GM12875 (cell line): ENCODE data around the gene ATP13A2.

Experiments used
- H3K4me3 ChIP-seq: one replicate; pipeline ENCODE4 v1.5.1; 2011; ENCODE audit warnings: low read depth, low read length, control low read depth
- TF ChIP-seq, protein P1 (sequence below): IDR thresholded peaks from 2 replicates; pipeline ENCODE4 v1.5.1; 2011; ENCODE audit warnings: low read depth, mild to moderate bottlenecking, control low read depth, inconsistent platforms, low read length, moderate library complexity, borderline replicate concordance; ENCODE audit not compliant: insufficient read depth

The ATP13A2 gene

DNA sequence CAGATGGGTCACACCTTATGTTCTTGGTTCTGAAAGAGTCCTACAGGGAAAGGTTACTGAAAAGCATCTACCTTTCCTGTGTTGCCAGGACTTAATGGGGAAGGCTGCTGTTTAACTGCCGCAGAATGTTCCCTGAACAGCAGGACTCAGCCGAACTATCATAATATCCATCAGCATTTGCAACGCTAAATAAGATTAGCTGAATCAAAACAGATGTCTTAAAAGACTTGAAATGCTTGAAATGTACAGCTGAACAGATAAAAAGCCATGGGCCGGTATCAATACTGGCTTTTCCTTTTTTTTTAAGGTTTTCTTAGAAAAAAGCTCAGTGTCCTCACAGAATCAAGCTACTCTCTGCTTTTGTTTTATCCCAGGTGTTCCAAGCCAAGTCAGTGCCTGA lies 19.7 kb upstream of the ATP13A2 start:
- TF ChIP-seq, protein P1, sequence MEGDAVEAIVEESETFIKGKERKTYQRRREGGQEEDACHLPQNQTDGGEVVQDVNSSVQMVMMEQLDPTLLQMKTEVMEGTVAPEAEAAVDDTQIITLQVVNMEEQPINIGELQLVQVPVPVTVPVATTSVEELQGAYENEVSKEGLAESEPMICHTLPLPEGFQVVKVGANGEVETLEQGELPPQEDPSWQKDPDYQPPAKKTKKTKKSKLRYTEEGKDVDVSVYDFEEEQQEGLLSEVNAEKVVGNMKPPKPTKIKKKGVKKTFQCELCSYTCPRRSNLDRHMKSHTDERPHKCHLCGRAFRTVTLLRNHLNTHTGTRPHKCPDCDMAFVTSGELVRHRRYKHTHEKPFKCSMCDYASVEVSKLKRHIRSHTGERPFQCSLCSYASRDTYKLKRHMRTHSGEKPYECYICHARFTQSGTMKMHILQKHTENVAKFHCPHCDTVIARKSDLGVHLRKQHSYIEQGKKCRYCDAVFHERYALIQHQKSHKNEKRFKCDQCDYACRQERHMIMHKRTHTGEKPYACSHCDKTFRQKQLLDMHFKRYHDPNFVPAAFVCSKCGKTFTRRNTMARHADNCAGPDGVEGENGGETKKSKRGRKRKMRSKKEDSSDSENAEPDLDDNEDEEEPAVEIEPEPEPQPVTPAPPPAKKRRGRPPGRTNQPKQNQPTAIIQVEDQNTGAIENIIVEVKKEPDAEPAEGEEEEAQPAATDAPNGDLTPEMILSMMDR: no peak
- no peak overlapping the region for H3K4me3 ChIP-seq

DNA sequence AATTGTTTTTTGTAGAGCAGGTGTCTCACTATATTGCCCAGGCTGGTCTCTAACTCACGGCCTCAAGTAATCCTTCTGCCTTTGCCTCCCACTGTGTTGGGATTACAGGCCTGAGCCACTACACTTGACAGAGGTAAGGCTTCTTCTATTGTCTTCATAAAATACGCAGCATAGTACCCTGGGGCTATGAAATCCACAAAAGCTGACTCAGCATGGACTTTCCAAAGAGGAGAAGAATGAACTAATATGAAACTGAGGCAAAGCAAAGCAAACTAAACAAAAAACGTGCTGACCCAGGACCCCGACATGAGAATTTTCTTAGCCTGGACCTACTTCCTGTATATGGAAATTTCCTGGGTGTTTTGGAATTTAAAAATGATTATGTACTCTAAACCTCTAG lies 18.5 kb upstream of the ATP13A2 start:
- no peak overlapping the region for H3K4me3 ChIP-seq
- TF ChIP-seq, protein P1: no peak

DNA sequence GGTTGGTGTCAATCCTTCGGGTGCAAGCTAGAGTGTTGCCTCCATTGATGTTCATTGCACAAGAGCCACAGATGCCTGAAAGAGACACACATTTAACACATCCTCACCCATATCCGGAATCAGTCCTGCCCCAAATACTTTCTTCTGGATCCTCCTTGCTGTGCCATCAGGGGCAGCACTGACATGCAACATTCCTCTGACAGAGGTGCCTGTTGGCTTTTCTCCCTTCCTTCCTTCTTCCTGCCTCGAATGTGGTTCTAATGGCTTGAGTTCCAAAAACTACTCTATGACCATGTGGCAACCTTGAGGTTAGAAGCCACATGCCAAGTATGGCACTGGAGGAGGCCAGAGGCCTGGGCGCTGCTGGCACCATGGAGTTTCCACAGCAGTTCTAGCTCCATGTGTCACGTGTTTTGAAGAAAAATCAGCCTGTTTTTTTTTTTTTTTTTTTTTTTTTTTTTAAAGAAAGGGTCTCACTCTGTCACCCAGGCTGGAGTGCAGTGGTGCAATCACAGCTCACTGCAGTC lies 17.0 kb upstream of the ATP13A2 start:
- TF ChIP-seq, protein P1: no peak
- H3K4me3 ChIP-seq: no peak overlapping the region

DNA sequence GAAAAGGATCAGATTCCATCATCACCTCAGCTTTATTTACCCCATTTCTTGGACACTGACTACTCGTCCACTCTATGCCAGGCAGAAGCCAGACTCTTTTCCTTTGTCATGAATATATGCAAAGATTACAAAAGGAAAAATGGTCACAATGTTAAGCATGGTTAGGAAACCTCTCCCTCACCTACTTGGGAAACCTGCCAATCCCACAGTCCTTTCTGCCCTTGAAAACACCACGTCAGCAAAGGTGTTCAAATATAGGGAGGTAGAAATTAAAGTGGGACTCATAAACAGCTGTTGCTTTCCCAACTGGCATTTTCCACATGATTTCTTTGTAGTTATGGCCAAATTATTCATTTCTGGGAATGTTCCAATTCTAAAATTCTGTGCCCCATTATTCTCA lies 16.2 kb upstream of the ATP13A2 start:
- TF ChIP-seq, protein P1: no peak
- H3K4me3 ChIP-seq: no peak overlapping the region

DNA sequence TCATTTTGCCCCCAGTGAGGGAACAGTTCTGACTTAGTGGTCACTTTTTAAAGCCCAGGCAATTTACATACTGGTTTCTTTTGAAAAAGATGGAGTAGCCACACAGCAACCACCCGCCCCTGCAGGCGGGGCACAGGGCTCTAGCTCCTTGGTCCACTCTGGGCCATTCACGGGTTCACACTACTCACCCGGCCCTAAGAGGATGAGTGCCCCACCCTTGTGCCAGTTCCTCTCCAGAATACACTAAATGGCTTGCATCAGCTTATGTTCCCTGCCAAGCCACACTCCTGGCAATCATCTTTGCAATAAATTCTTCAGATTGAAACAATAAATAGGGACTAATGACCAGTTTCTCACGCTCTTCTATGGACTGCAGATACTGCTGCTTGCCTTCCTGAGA lies 15.7 kb upstream of the ATP13A2 start:
- TF ChIP-seq, protein P1: no peak

DNA sequence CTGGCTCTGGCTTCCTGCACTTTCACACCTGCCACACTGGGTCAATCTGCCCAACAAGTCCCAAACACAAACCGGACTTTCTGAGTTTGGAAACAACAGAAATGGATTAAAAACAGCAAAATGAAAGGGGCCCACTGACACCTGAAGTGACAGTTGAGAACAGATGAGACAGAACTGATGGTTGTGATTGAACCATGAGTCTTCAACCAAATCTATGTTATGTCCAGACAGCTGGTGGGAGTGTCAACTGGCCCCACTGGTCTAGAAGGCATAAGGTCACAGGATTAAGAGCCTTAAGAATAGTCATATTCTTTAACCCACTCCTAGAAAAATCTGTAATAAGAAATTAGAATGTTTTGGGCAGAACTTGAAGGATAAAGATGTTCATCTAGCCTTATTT lies 13.0 kb upstream of the ATP13A2 start:
- TF ChIP-seq, protein P1: no peak
- H3K4me3 ChIP-seq: no peak overlapping the region

More for the DNA sequence above, 15.7 kb upstream of the ATP13A2 start:
- no peak overlapping the region for H3K4me3 ChIP-seq

DNA sequence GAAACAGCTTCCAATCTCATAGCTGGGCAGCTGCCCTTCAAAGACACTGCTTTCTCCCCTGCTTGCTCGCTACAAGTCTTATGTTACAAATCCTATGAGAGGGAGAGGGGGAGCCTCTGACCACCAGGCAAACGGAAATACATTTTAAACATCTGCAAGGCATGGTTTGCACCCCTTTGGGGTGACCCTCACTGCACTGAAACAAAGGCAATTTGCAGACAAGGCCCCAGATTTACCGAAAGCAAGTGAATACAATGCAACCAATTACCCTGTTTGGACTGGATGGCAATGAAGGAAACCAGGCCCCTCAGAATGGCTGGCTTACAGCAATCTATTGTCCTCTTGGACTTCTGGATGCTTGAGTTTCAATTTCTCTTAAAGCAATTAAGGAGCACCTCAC lies 11.8 kb upstream of the ATP13A2 start:
- H3K4me3 ChIP-seq: no peak overlapping the region
- TF ChIP-seq, protein P1: no peak
